ENCODE data around the gene DGKI.

Gene DGKI

GRCh38 chr7:137539111-137539715, 307.6 kb downstream of the DGKI start:
- DNase-seq (ENCODE audit: low read depth in 2 of 2) = no peak

- DNase-seq (ENCODE audit: low read depth in 2 of 2) = no peak
These were observed 308.4 kb downstream of the DGKI start for GRCh38 chr7:137538361-137538762.

- DNase-seq (ENCODE audit: low read depth in 2 of 2) = no peak
These were observed 311.2 kb downstream of the DGKI start for GRCh38 chr7:137535579-137535978.

GRCh38 chr7:137531671-137532070, 315.1 kb downstream of the DGKI start:
- no peak for DNase-seq (ENCODE audit: low read depth in 2 of 2)

- DNase-seq (ENCODE audit: low read depth in 2 of 2) = no peak
These were observed 319.1 kb downstream of the DGKI start for GRCh38 chr7:137527634-137528033.

- no peak for DNase-seq (ENCODE audit: low read depth in 2 of 2)
These were observed 323.6 kb downstream of the DGKI start for GRCh38 chr7:137523171-137523570.

- DNase-seq (ENCODE audit: low read depth in 2 of 2) = no peak
These were observed 325.3 kb downstream of the DGKI start for GRCh38 chr7:137521451-137521850.

GRCh38 chr7:137519947-137520346, 326.8 kb downstream of the DGKI start:
- no peak for DNase-seq (ENCODE audit: low read depth in 2 of 2)

GRCh38 chr7:137519181-137519691, 327.5 kb downstream of the DGKI start:
- no peak for DNase-seq (ENCODE audit: low read depth in 2 of 2)

GRCh38 chr7:137513091-137513490, 333.7 kb downstream of the DGKI start:
- no peak for DNase-seq (ENCODE audit: low read depth in 2 of 2)

GRCh38 chr7:137507096-137507495, 339.7 kb downstream of the DGKI start:
- DNase-seq (ENCODE audit: low read depth in 2 of 2) = no peak

GRCh38 chr7:137506031-137506430, 340.7 kb downstream of the DGKI start:
- no peak for DNase-seq (ENCODE audit: low read depth in 2 of 2)

GRCh38 chr7:137501562-137501961, 345.2 kb downstream of the DGKI start:
- no peak for DNase-seq (ENCODE audit: low read depth in 2 of 2)

GRCh38 chr7:137492889-137493288, 353.9 kb downstream of the DGKI start:
- no peak for DNase-seq (ENCODE audit: low read depth in 2 of 2)

- DNase-seq (ENCODE audit: low read depth in 2 of 2) = no peak
These were observed 356.9 kb downstream of the DGKI start for GRCh38 chr7:137489880-137490279.

- no peak for DNase-seq (ENCODE audit: low read depth in 2 of 2)
These were observed 358.7 kb downstream of the DGKI start for GRCh38 chr7:137488038-137488437.

- DNase-seq (ENCODE audit: low read depth in 2 of 2) = no peak
These were observed 361.0 kb downstream of the DGKI start for GRCh38 chr7:137485818-137486217.

- no peak for DNase-seq (ENCODE audit: low read depth in 2 of 2)
These were observed 362.4 kb downstream of the DGKI start for GRCh38 chr7:137484326-137484725.

GRCh38 chr7:137482466-137482865, 364.3 kb downstream of the DGKI start:
- no peak for DNase-seq (ENCODE audit: low read depth in 2 of 2)

GRCh38 chr7:137480824-137481365, 365.9 kb downstream of the DGKI start:
- DNase-seq (ENCODE audit: low read depth in 2 of 2) = no peak

GRCh38 chr7:137480401-137480800, 366.4 kb downstream of the DGKI start:
- no peak for DNase-seq (ENCODE audit: low read depth in 2 of 2)

- no peak for DNase-seq (ENCODE audit: low read depth in 2 of 2)
These were observed 369.8 kb downstream of the DGKI start for GRCh38 chr7:137476937-137477336.

- DNase-seq (ENCODE audit: low read depth in 2 of 2) = no peak
These were observed 370.8 kb downstream of the DGKI start for GRCh38 chr7:137475966-137476365.

GRCh38 chr7:137474540-137475026, 372.2 kb downstream of the DGKI start:
- DNase-seq (ENCODE audit: low read depth in 2 of 2) = no peak

Measured in stimulated activated CD4-positive, alpha-beta T cell treated with anti-CD3 and anti-CD28 coated beads, Interleukin-1b, Interleukin-23, amount 100 ng/mL, for 4 hours (primary cell).